Lower leg skin (tissue), 4 donors: ENCODE results near the gene DNAH8. TPM values are rescaled to one million over a fixed set of nuclear protein-coding genes. Genes with fewer than 3 reads are reported as not detected.

Experiments
- DNase-seq, 2 donors: peaks; one replicate each; pipeline ENCODE4 v3.0.0-alpha.2; 2019; ENCODE audit warnings: low spot score in 2 of 2
- H3K4me3 ChIP-seq: fragments of 200-600 bp; sonication (generic); 2 replicates; pipeline ENCODE4 v1.5.1; 2017; ENCODE audit warnings: mild to moderate bottlenecking, low read depth; ENCODE audit not compliant: poor library complexity, severe bottlenecking
- CTCF ChIP-seq, 3 donors: fragments of 450-650 bp; IDR thresholded peaks; one replicate each; pipeline ENCODE4 v1.5.1; 2016; ENCODE audit warnings: antibody characterized with exemption in 3 of 3, mild to moderate bottlenecking in 3 of 3, moderate library complexity in 2 of 3
- POLR2A ChIP-seq, 2 donors: fragments of 450-650 bp; IDR thresholded peaks; one replicate each; pipeline ENCODE4 v1.6.1; 2016 to 2017; ENCODE audit warnings: antibody characterized with exemption in 2 of 2, mild to moderate bottlenecking in 1 of 2, moderate library complexity in 1 of 2
- WGBS, 2 donors: methylation state at CpG; one replicate each; pipeline ENCODE4 v1.1.5; 2018; 5-methylcytosine and 5-hydroxymethylcytosine counted together
- intact Hi-C: fragments of 100-400 bp; cut with DNase I; formaldehyde crosslinking; loops from one replicate; pipeline ENCODE4 v1.15.0; 2023; ENCODE audit warnings: low total_unique reads
- total RNA-seq, 4 donors: library from RNA; depleted of rRNA; stranded (reverse); fragments of >200 nt; gene quantifications; one replicate each; pipeline ENCODE4 v1.1.0, GENCODE V29; 2016

The DNAH8 gene
- total RNA-seq, 4 donors from 2014 or later, result 0.02 to 0.19 (median 0.08) TPM

GRCh38 chr6:38676974-38677544 lies 38.1 kb upstream of the DNAH8 start:
- no peak overlapping the region for H3K4me3 ChIP-seq
- WGBS, 2 donors, result 93 to 95% methylated on average over 1 of the region's 1 CpG
- intact Hi-C loops, result no loop called here
- DNase-seq, result no peak
- no peak for TF ChIP-seq CTCF (IDR thresholded peaks at IDR 0.05)
- no peak for TF ChIP-seq POLR2A (IDR thresholded peaks at IDR 0.05)

- 88 to 89% methylated on average over 7 of the region's 7 CpGs for WGBS, 2 donors
- H3K4me3 ChIP-seq, result no peak overlapping the region
- TF ChIP-seq CTCF (IDR thresholded peaks at IDR 0.05) (no peak), POLR2A (IDR thresholded peaks at IDR 0.05) (no peak)
- intact Hi-C loops, result no loop called here
- DNase-seq, result no peak
Measured at GRCh38 chr6:38678178-38678760, 36.8 kb upstream of the DNAH8 start.

GRCh38 chr6:38679668-38680067 lies 35.4 kb upstream of the DNAH8 start:
- intact Hi-C loops, result no loop called here
- WGBS, 2 donors, result 100% methylated on average over 1 of the region's 1 CpG
- no peak for TF ChIP-seq CTCF (IDR thresholded peaks at IDR 0.05)
- TF ChIP-seq POLR2A (IDR thresholded peaks at IDR 0.05), result no peak
- DNase-seq, result no peak
- H3K4me3 ChIP-seq, result no peak overlapping the region

GRCh38 chr6:38681850-38682249 lies 33.3 kb upstream of the DNAH8 start:
- H3K4me3 ChIP-seq, result no peak overlapping the region
- WGBS, 2 donors, result 97 to 98% methylated on average over 2 of the region's 2 CpGs
- no peak for DNase-seq
- intact Hi-C loops, result no loop called here
- no peak for TF ChIP-seq CTCF (IDR thresholded peaks at IDR 0.05)
- TF ChIP-seq POLR2A (IDR thresholded peaks at IDR 0.05), result no peak

GRCh38 chr6:38684237-38684636 lies 30.9 kb upstream of the DNAH8 start:
- 89 to 96% methylated on average over 1 of the region's 1 CpG for WGBS, 2 donors
- no peak for TF ChIP-seq CTCF (IDR thresholded peaks at IDR 0.05)
- no peak for TF ChIP-seq POLR2A (IDR thresholded peaks at IDR 0.05)
- no peak for DNase-seq
- no peak overlapping the region for H3K4me3 ChIP-seq
- intact Hi-C loops, result no loop called here

- no peak overlapping the region for H3K4me3 ChIP-seq
- WGBS, 2 donors, result 97 to 98% methylated on average over 3 of the region's 3 CpGs
- intact Hi-C loops, result no loop called here
- no peak for DNase-seq
- TF ChIP-seq POLR2A (IDR thresholded peaks at IDR 0.05) (no peak), CTCF (IDR thresholded peaks at IDR 0.05) (no peak)
Measured at GRCh38 chr6:38684904-38685303, 30.2 kb upstream of the DNAH8 start.
